GM23338 (cell line): Measurements from ENCODE around the gene IFNL1. TPM values are rescaled to one million over a fixed set of nuclear protein-coding genes. Genes with fewer than 3 reads are reported as not detected.
"Not testable (repeated sequence)": the region's sequence is repeated elsewhere in the genome, so short reads cannot be mapped to it uniquely, and the experiment has no call there.

ENCODE experiments used
- ATAC-seq: fragments of 200-7000 bp; cut with Tn5 transposase; 3 replicates; pipeline ENCODE4 v1.9.1; 2020
- DNase-seq: peaks from one replicate; pipeline ENCODE4 v3.0.0-alpha.2; 2015; ENCODE audit warnings: low spot score
- H2AFZ ChIP-seq: fragments of 200-600 bp; sonication (generic); 2 replicates; pipeline ENCODE4 v1.8.0; 2016; ENCODE audit warnings: antibody characterized with exemption, mild to moderate bottlenecking, moderate library complexity
- H3F3A ChIP-seq: fragments of 200-600 bp; sonication (generic); replicated peaks from 2 replicates; pipeline ENCODE4 v1.8.0; 2017; ENCODE audit warnings: antibody characterized with exemption, mixed run types, low read depth
- H3K27ac ChIP-seq: fragments of 200-600 bp; sonication (generic); 2 replicates; pipeline ENCODE4 v1.6.1; 2016; ENCODE audit warnings: low read depth
- H3K27me3 ChIP-seq: fragments of 200-600 bp; sonication (generic); 2 replicates; pipeline ENCODE4 v1.8.0; 2016; ENCODE audit warnings: mild to moderate bottlenecking, mixed run types, moderate library complexity; ENCODE audit not compliant: insufficient read depth
- H3K36me3 ChIP-seq: fragments of 200-600 bp; sonication (generic); 2 replicates; pipeline ENCODE4 v1.8.0; 2016; ENCODE audit warnings: mild to moderate bottlenecking; ENCODE audit not compliant: insufficient read depth
- H3K4me1 ChIP-seq: fragments of 200-600 bp; sonication (generic); 2 replicates; pipeline ENCODE4 v1.8.0; 2016; ENCODE audit warnings: mild to moderate bottlenecking, moderate library complexity; ENCODE audit not compliant: insufficient read depth
- H3K4me2 ChIP-seq: fragments of 200-600 bp; sonication (generic); 2 replicates; pipeline ENCODE4 v1.7.1; 2017; ENCODE audit warnings: mixed run types
- H3K4me3 ChIP-seq: fragments of 200-600 bp; sonication (generic); 2 replicates; pipeline ENCODE4 v1.6.1; 2016; ENCODE audit warnings: mixed run types
- H3K79me2 ChIP-seq: fragments of 200-600 bp; sonication (generic); replicated peaks from 2 replicates; pipeline ENCODE4 v1.8.0; 2017; ENCODE audit warnings: mild to moderate bottlenecking; ENCODE audit not compliant: insufficient read depth
- H3K9me2 ChIP-seq: fragments of 200-600 bp; sonication (generic); 2 replicates; pipeline ENCODE4 v1.8.0; 2017; ENCODE audit not compliant: insufficient read depth
- H4K20me1 ChIP-seq: fragments of 200-600 bp; sonication (generic); replicated peaks from 2 replicates; pipeline ENCODE4 v1.8.0; 2017; ENCODE audit warnings: mild to moderate bottlenecking; ENCODE audit not compliant: insufficient read depth
- H3K27ac Mint-ChIP-seq: 2 replicates; pipeline ENCODE4 v1.8.0; 2020; ENCODE audit warnings: inconsistent platforms, mild to moderate bottlenecking, moderate library complexity, mixed read lengths
- H3K27me3 Mint-ChIP-seq: 3 replicates; pipeline ENCODE4 v1.8.0; 2022; ENCODE audit warnings: low read depth, mild to moderate bottlenecking, moderate library complexity, mixed read lengths, inconsistent platforms; ENCODE audit not compliant: insufficient read depth, poor library complexity
- H3K36me3 Mint-ChIP-seq: 3 replicates; pipeline ENCODE4 v1.8.0; 2021; ENCODE audit warnings: low read depth, mild to moderate bottlenecking, inconsistent platforms, moderate library complexity, mixed read lengths
- H3K4me1 Mint-ChIP-seq: 3 replicates; pipeline ENCODE4 v1.8.0; 2020; ENCODE audit warnings: mild to moderate bottlenecking, inconsistent platforms, mixed read lengths
- H3K4me3 Mint-ChIP-seq: 3 replicates; pipeline ENCODE4 v1.8.0; 2021; ENCODE audit warnings: moderate library complexity, mild to moderate bottlenecking, inconsistent platforms, mixed read lengths
- H3K9me3 Mint-ChIP-seq: 3 replicates; pipeline ENCODE4 v1.8.0; 2020; ENCODE audit warnings: moderate library complexity, mild to moderate bottlenecking, inconsistent platforms, mixed read lengths
- CTCF ChIP-seq, 2 experiments: fragments of 200-600 bp in 1 of 2; sonication (generic) in 1 of 2; conservative IDR thresholded peaks; 2 replicates each; pipeline versions ENCODE4 v1.5.1 to v1.6.1; 2016 to 2017; ENCODE audit warnings: antibody characterized with exemption in 2 of 2, low read depth in 2 of 2, mild to moderate bottlenecking in 2 of 2, moderate library complexity in 1 of 2
- EZH2 ChIP-seq: fragments of 200-600 bp; sonication (generic); IDR thresholded peaks from one replicate; pipeline ENCODE4 v1.8.0; 2017; ENCODE audit warnings: antibody characterized with exemption, mild to moderate bottlenecking, low read depth; ENCODE audit not compliant: unreplicated experiment
- EZH2phosphoT487 ChIP-seq: fragments of 200-600 bp; sonication (generic); IDR thresholded peaks from one replicate; pipeline ENCODE4 v1.8.1; 2018; ENCODE audit warnings: antibody characterized with exemption; ENCODE audit not compliant: unreplicated experiment
- JUNB ChIP-seq: IDR thresholded peaks from one replicate; pipeline ENCODE4 v1.6.1; 2016; ENCODE audit warnings: antibody characterized with exemption; ENCODE audit not compliant: unreplicated experiment
- NANOG ChIP-seq: IDR thresholded peaks from 2 replicates; pipeline ENCODE4 v1.6.1; 2016; ENCODE audit warnings: antibody characterized with exemption, borderline replicate concordance
- POLR2AphosphoS5 ChIP-seq: IDR thresholded peaks from 2 replicates; pipeline ENCODE4 v1.6.1; 2016; ENCODE audit warnings: antibody characterized with exemption, low read depth
- REST ChIP-seq: IDR thresholded peaks from one replicate; pipeline ENCODE4 v1.6.1; 2018; ENCODE audit warnings: antibody characterized with exemption; ENCODE audit not compliant: unreplicated experiment
- ZNF114 ChIP-seq: fragments of 250-450 bp; sonication (Bioruptor Pico); IDR thresholded peaks from 2 replicates; pipeline ENCODE4 v1.5.0; 2020; ENCODE audit warnings: mild to moderate bottlenecking, moderate library complexity
- ZNF331 ChIP-seq: fragments of 250-450 bp; sonication (Bioruptor Pico); IDR thresholded peaks from 2 replicates; pipeline ENCODE4 v1.5.0; 2020; ENCODE audit warnings: low read depth, mild to moderate bottlenecking, moderate library complexity
- ZNF462 ChIP-seq: fragments of 250-450 bp; sonication (Bioruptor Pico); IDR thresholded peaks from 2 replicates; pipeline ENCODE4 v1.5.0; 2020; ENCODE audit warnings: mild to moderate bottlenecking, moderate library complexity
- polyA plus RNA-seq: library from polyadenylated mRNA; unstranded; fragments of >200 nt; fragmentation: Nextera tagmentation; extraction: Ambion mirVana; gene quantifications from 2 replicates; pipeline ENCODE4 v1.2.1, GENCODE V29; 2016
- total RNA-seq: library from RNA; depleted of rRNA; stranded (reverse); fragments of >200 nt; shearing (Covaris generic); gene quantifications from 2 replicates; pipeline ENCODE4 v1.2.3, GENCODE V29; 2014

Gene IFNL1
- total and polyA plus RNA-seq, 2 experiments from 2014 or later = not detected

GRCh38 chr19:39332738-39333137 is 36.5 kb downstream of the IFNL1 start:
- peak; percentile 16 for DNase-seq
- H3K27ac Mint-ChIP-seq, H3K79me2 ChIP-seq, H3K4me1 Mint-ChIP-seq, H4K20me1 ChIP-seq, H3K9me2 ChIP-seq, H3K9me3 Mint-ChIP-seq, ATAC-seq, H3K27ac ChIP-seq, H3K4me3 Mint-ChIP-seq, H3K4me2 ChIP-seq, H3K4me1 ChIP-seq, H3K27me3 ChIP-seq, H3F3A ChIP-seq, H3K4me3 ChIP-seq, H3K36me3 Mint-ChIP-seq, H3K36me3 ChIP-seq: not testable (repeated sequence)
- H2AFZ ChIP-seq = peak overlapping the region; percentile 45; the same call in 1 of the 2 replicates
- peaks cover 23% of the 10 kb centered on the region for H3K27me3 Mint-ChIP-seq

- H3K4me1 ChIP-seq = no peaks in the 10 kb centered on the region
- DNase-seq (no peak), ATAC-seq (no peak)
- H3K27me3 ChIP-seq = no peaks in the 10 kb centered on the region
- Mint-ChIP-seq H3K4me1 (peaks cover 3% of the 10 kb centered on the region; the same call in 1 of the 3 replicates), H3K36me3 (no peaks in the 10 kb centered on the region), H3K27ac (no peak overlapping the region), H3K9me3 (no peaks in the 10 kb centered on the region), H3K4me3 (no peak overlapping the region), H3K27me3 (peaks cover 26% of the 10 kb centered on the region)
- TF ChIP-seq NANOG = no peak
- no peak for TF ChIP-seq CTCF (conservative IDR thresholded peaks at IDR 0.05; ENCODE audit: low read depth in 2 of 2)
- no peak for TF ChIP-seq ZNF462 (CRISPR knock-in tag)
- no peak for TF ChIP-seq REST
- no peak for TF ChIP-seq EZH2
- no peak for TF ChIP-seq POLR2AphosphoS5
- TF ChIP-seq EZH2phosphoT487 = no peak
- TF ChIP-seq ZNF114 = no peak
- no peak for TF ChIP-seq ZNF331 (CRISPR knock-in tag)
- TF ChIP-seq JUNB = no peak
- no peaks in the 10 kb centered on the region for H3F3A ChIP-seq
- H3K9me2 ChIP-seq = no peaks in the 10 kb centered on the region
- H3K4me3 ChIP-seq = no peak overlapping the region
- H3K36me3 ChIP-seq = no peaks in the 10 kb centered on the region
- H3K27ac ChIP-seq = no peak overlapping the region
- H3K4me2 ChIP-seq = no peak overlapping the region
- no peaks in the 10 kb centered on the region for H4K20me1 ChIP-seq
- H2AFZ ChIP-seq = peak overlapping the region; percentile 45; the same call in 1 of the 2 replicates
- H3K79me2 ChIP-seq = no peaks in the 10 kb centered on the region
These were observed 37.3 kb downstream of the IFNL1 start for GRCh38 chr19:39333507-39333906.
